GM12878 (cell line): ENCODE results near the gene POLE4. TPM values are rescaled to one million over a fixed set of nuclear protein-coding genes. Genes with fewer than 3 reads are reported as not detected.

Experiments
- EED ChIP-seq: sonication (generic); IDR thresholded peaks from 2 replicates; pipeline ENCODE4 v1.6.1; 2016; ENCODE audit warnings: antibody characterized with exemption, low read depth
- JUND ChIP-seq: IDR thresholded peaks from 2 replicates; pipeline ENCODE4 v1.6.1; 2012; ENCODE audit warnings: low read depth, mild to moderate bottlenecking, low read length, improper control_type of control experiment, moderate library complexity
- polyA plus RNA-seq, 11 experiments: library from polyadenylated mRNA; depleted of rRNA in 4 of 11; unstranded in 6 of 11; stranded (reverse) in 5 of 11; fragments of >200 nt; fragmentation: Nextera tagmentation in 4 of 11; fragmentation: Illumina TruSeq in 1 of 11; extraction: Ambion mirVana in 4 of 11; extraction: Trizol in 1 of 11; gene quantifications; 1 replicate in 1 of 11; 2 replicates in 10 of 11; pipeline versions ENCODE4 v1.2.1 to v1.2.3, GENCODE V29; 2011 to 2016; ENCODE audit warnings: inconsistent platforms in 2 of 11, missing spikeins in 2 of 11, low read depth in 1 of 11
- total RNA-seq, 4 experiments: library from RNA; depleted of rRNA in 3 of 4; stranded (reverse); fragments of >200 nt in 3 of 4; fragmentation: Illumina TruSeq in 1 of 4; extraction: Trizol in 1 of 4; gene quantifications; 2 replicates each; pipeline versions ENCODE4 v1.2.1 to v1.2.3, GENCODE V29; 2013 to 2021
- TF ChIP-seq, protein P1 (sequence below): fragments of 450-650 bp; IDR thresholded peaks from 2 replicates; pipeline ENCODE4 v1.6.1; 2017; ENCODE audit warnings: mild to moderate bottlenecking
- TF ChIP-seq, protein P2 (sequence below): fragments of 450-650 bp; IDR thresholded peaks from 2 replicates; pipeline ENCODE4 v1.6.1; 2017; ENCODE audit warnings: mild to moderate bottlenecking, low read depth, inconsistent platforms; ENCODE audit not compliant: poor library complexity, severe bottlenecking
- TF ChIP-seq, protein P3 (sequence below): fragments of 450-650 bp; IDR thresholded peaks from 2 replicates; pipeline ENCODE4 v1.6.1; 2018; ENCODE audit warnings: borderline replicate concordance, mild to moderate bottlenecking; ENCODE audit not compliant: partially characterized antibody

The POLE4 gene
- total and polyA plus RNA-seq, 10 of the 15 experiments (the other 5 are each of a cell fraction or from before 2014, with no cell fraction given), result 38.5 to 221 (median 66.8) TPM

DNA sequence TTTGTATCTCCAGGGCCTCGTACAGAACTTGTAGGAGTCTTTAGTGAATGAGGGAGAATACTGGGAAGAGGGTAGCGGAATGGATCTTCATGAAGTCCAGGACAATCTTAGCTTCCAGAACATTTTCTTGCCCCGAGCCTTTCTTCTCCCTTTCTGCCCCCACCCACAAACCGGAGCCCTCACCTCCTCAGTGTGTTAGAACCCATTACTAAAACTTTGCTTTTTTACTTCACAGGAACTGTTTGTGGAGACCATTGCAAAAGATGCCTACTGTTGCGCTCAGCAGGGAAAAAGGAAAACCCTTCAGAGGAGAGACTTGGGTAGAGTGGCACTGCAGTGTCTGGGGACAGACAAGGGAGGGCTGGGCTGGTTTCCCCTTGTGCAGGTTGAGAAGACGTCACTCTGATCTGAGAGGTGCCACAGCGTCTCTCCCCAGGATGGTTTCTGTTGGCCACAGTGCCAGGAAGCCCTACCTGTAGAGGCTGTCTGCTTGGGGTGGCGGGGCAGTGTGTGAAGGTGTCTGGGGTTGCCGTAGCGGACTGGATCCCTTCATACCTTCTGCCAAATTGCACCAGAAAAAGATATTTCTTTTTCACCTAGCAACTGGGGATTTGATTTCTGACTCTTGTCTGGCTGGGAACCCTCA, 786 bp downstream of the POLE4 start (continued):
- TF ChIP-seq, protein P1, sequence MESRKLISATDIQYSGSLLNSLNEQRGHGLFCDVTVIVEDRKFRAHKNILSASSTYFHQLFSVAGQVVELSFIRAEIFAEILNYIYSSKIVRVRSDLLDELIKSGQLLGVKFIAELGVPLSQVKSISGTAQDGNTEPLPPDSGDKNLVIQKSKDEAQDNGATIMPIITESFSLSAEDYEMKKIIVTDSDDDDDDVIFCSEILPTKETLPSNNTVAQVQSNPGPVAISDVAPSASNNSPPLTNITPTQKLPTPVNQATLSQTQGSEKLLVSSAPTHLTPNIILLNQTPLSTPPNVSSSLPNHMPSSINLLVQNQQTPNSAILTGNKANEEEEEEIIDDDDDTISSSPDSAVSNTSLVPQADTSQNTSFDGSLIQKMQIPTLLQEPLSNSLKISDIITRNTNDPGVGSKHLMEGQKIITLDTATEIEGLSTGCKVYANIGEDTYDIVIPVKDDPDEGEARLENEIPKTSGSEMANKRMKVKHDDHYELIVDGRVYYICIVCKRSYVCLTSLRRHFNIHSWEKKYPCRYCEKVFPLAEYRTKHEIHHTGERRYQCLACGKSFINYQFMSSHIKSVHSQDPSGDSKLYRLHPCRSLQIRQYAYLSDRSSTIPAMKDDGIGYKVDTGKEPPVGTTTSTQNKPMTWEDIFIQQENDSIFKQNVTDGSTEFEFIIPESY, result no peak
- TF ChIP-seq JUND (no peak), EED (no peak)
- TF ChIP-seq, protein P2, sequence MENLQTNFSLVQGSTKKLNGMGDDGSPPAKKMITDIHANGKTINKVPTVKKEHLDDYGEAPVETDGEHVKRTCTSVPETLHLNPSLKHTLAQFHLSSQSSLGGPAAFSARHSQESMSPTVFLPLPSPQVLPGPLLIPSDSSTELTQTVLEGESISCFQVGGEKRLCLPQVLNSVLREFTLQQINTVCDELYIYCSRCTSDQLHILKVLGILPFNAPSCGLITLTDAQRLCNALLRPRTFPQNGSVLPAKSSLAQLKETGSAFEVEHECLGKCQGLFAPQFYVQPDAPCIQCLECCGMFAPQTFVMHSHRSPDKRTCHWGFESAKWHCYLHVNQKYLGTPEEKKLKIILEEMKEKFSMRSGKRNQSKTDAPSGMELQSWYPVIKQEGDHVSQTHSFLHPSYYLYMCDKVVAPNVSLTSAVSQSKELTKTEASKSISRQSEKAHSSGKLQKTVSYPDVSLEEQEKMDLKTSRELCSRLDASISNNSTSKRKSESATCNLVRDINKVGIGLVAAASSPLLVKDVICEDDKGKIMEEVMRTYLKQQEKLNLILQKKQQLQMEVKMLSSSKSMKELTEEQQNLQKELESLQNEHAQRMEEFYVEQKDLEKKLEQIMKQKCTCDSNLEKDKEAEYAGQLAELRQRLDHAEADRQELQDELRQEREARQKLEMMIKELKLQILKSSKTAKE, result peak; percentile 19
- TF ChIP-seq, protein P3, sequence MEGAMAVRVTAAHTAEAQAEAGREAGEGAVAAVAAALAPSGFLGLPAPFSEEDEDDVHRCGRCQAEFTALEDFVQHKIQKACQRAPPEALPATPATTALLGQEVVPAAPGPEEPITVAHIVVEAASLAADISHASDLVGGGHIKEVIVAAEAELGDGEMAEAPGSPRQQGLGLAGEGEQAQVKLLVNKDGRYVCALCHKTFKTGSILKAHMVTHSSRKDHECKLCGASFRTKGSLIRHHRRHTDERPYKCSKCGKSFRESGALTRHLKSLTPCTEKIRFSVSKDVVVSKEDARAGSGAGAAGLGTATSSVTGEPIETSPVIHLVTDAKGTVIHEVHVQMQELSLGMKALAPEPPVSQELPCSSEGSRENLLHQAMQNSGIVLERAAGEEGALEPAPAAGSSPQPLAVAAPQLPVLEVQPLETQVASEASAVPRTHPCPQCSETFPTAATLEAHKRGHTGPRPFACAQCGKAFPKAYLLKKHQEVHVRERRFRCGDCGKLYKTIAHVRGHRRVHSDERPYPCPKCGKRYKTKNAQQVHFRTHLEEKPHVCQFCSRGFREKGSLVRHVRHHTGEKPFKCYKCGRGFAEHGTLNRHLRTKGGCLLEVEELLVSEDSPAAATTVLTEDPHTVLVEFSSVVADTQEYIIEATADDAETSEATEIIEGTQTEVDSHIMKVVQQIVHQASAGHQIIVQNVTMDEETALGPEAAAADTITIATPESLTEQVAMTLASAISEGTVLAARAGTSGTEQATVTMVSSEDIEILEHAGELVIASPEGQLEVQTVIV, result no peak
- TF ChIP-seq, all 136 proteins: peak for 2
